Activated CD4-positive, alpha-beta T cell treated with anti-CD3 and anti-CD28 coated beads, Interleukin-2, amount 50 U/mL, for 24 hours (primary cell): ENCODE data around the gene CFAP20DC.

ENCODE experiments used
- DNase-seq, 2 donors: peaks; one replicate each; pipeline ENCODE4 v3.0.0-alpha.2; 2020; ENCODE audit warnings: low read depth in 1 of 2, low spot score in 1 of 2

The CFAP20DC gene

GRCh38 chr3:59027607-59028006 lies 22.2 kb downstream of the CFAP20DC start:
- DNase-seq = no peak

GRCh38 chr3:59023612-59024011 lies 26.2 kb downstream of the CFAP20DC start:
- no peak for DNase-seq

GRCh38 chr3:59017617-59017984 lies 32.2 kb downstream of the CFAP20DC start:
- no peak for DNase-seq

- no peak for DNase-seq
These were observed 32.8 kb downstream of the CFAP20DC start for GRCh38 chr3:59016930-59017616.

GRCh38 chr3:59013611-59014010 lies 36.2 kb downstream of the CFAP20DC start:
- DNase-seq = no peak

- DNase-seq = no peak
These were observed 42.9 kb downstream of the CFAP20DC start for GRCh38 chr3:59006634-59007517.

GRCh38 chr3:59001675-59002074 lies 48.1 kb downstream of the CFAP20DC start:
- DNase-seq = no peak

GRCh38 chr3:58999774-59000160 lies 50.1 kb downstream of the CFAP20DC start:
- DNase-seq = no peak

GRCh38 chr3:58999134-58999773 lies 50.6 kb downstream of the CFAP20DC start:
- DNase-seq = no peak

- peak in 1 of 2 donors; percentile 24 for DNase-seq
These were observed 51.2 kb downstream of the CFAP20DC start for GRCh38 chr3:58998476-58999117.

GRCh38 chr3:58996730-58997129 lies 53.1 kb downstream of the CFAP20DC start:
- DNase-seq = no peak

- DNase-seq = peak in 1 of 2 donors; percentile 32
These were observed 55.0 kb downstream of the CFAP20DC start for GRCh38 chr3:58994746-58995330.

- DNase-seq = no peak
These were observed 56.3 kb downstream of the CFAP20DC start for GRCh38 chr3:58993547-58993946.

- DNase-seq = no peak
These were observed 58.2 kb downstream of the CFAP20DC start for GRCh38 chr3:58991623-58992022.

GRCh38 chr3:58991026-58991425 lies 58.8 kb downstream of the CFAP20DC start:
- DNase-seq = no peak

- no peak for DNase-seq
These were observed 59.9 kb downstream of the CFAP20DC start for GRCh38 chr3:58989955-58990354.

- DNase-seq = no peak
These were observed 60.7 kb downstream of the CFAP20DC start for GRCh38 chr3:58989163-58989562.

- DNase-seq = no peak
These were observed 61.8 kb downstream of the CFAP20DC start for GRCh38 chr3:58988041-58988440.

- no peak for DNase-seq
These were observed 63.2 kb downstream of the CFAP20DC start for GRCh38 chr3:58986654-58987053.

- no peak for DNase-seq
These were observed 70.0 kb downstream of the CFAP20DC start for GRCh38 chr3:58979840-58980239.

- no peak for DNase-seq
These were observed 76.0 kb downstream of the CFAP20DC start for GRCh38 chr3:58973796-58974195.
